ENCODE results near the gene ZNF343. TPM values are rescaled to one million over a fixed set of nuclear protein-coding genes. Genes with fewer than 3 reads are reported as not detected.
A peak's percentile ranks its signal among the peaks of the same experiment; 100 is the strongest.

ZNF343 gene
- total and polyA plus RNA-seq, 2 donors (not counting 1 experiment from before 2014, with no cell fraction given) = 11.6 to 23.4 TPM

GRCh38 chr20:2470423-2471193, 38.1 kb downstream of the ZNF343 start, which contains the start of gene SNRPB:
Gene SNRPB (minus strand): TSS chr20:2470789. CDS start chr20:2470690, 99 bp downstream.
- ATAC-seq (ENCODE audit: low read depth) (peak; percentile 94), DNase-seq (peak; percentile 98)
- Histone ChIP-seq H3K27ac (ENCODE audit: low read length in 2 of 2) (peak within 1 kb of the TSS; percentile 96 to 98), H3K4me3 (ENCODE audit: control extremely low read depth in 1 of 5, extremely low read depth in 1 of 5, insufficient read depth in 1 of 5, low read depth in 2 of 5, low read length in 4 of 5) (peak within 1 kb of the TSS; percentile 74 to 98 (median 91)), H3K9ac (ENCODE audit: low read length) (peak within 1 kb of the TSS; percentile 92), H3K9me3 (ENCODE audit: control extremely low read depth in 1 of 3, control insufficient read depth in 2 of 3, insufficient read depth in 1 of 3, low read length in 2 of 3) (peaks cover 0 to 1% (median 0%) of the 10 kb centered on the region in 3 donors), H3K4me2 (replicated peaks; ENCODE audit: low read depth, low read length, poor library complexity, severe bottlenecking) (peak within 1 kb of the TSS; percentile 91), H3K36me3 (replicated peaks in 1 of 2; ENCODE audit: control extremely low read depth in 1 of 2, control insufficient read depth in 1 of 2, extremely low read depth in 1 of 2, insufficient read depth in 2 of 2, low read length in 1 of 2) (peaks cover 0 to 27% of the 10 kb centered on the region in 2 experiments), H3K27me3 (replicated peaks in 1 of 4; ENCODE audit: control extremely low read depth in 1 of 4, control insufficient read depth in 3 of 4, insufficient read depth in 4 of 4, low read length in 3 of 4) (no peaks in the 10 kb centered on the region), H3K4me1 (ENCODE audit: control insufficient read depth in 2 of 2, insufficient read depth in 2 of 2, low read length in 2 of 2) (peaks cover 19 to 20% of the 10 kb centered on the region in 2 donors), H2AFZ (ENCODE audit: insufficient read depth, low read depth, low read length, poor library complexity, severe bottlenecking) (peak within 1 kb of the TSS; percentile 94), H3K79me2 (ENCODE audit: control insufficient read depth, insufficient read depth, low read length) (peaks cover 31% of the 10 kb centered on the region), H4K20me1 (ENCODE audit: control insufficient read depth, insufficient read depth, low read length, poor library complexity, severe bottlenecking) (peaks cover 45% of the 10 kb centered on the region)
- intact Hi-C loops (cut with micrococcal nuclease) = loop anchor here (1.0 to 10.0 kb wide), 8 partner anchors 39 to 1078 kb away; partner anchors contain the start of genes FKBP1A, NOP56, NSFL1C and PTPRA
- TF ChIP-seq EZH2 (IDR thresholded peaks at IDR 0.05; ENCODE audit: borderline replicate concordance, insufficient read depth, low read depth, low read length, poor library complexity, severe bottlenecking) = no peak
- no peak for TF ChIP-seq CTCF (IDR thresholded peaks at IDR 0.05)
- under 1% methylated on average over 53 of the region's 53 CpGs for WGBS (ENCODE audit: insufficient coverage)
- H3K4me1 Mint-ChIP-seq = peaks cover 37% of the 10 kb centered on the region
- no peaks in the 10 kb centered on the region for H3K9me3 Mint-ChIP-seq (ENCODE audit: insufficient read depth)
- peak within 1 kb of the TSS; percentile 100 for H3K27ac Mint-ChIP-seq
- ChIA-PET POLR2A (interaction anchor here (0.5 to 2.0 kb wide), 15 partner anchors 38 to 1637 kb away, joined by 3 to 10 read pairs (median 4); partner anchors contain the start of genes FAM110A, IDH3B, NSFL1C and PTPRA), CTCF (interaction anchor here (0.8 to 2.1 kb wide), 9 partner anchors 17 to 1383 kb away, joined by 3 to 11 read pairs (median 4); partner anchors contain the start of gene ZNF343)
- peak within 1 kb of the TSS; percentile 99 for H3K4me3 Mint-ChIP-seq
- H3K27me3 Mint-ChIP-seq = no peaks in the 10 kb centered on the region
